Dermis blood vessel endothelial cell (primary cell): Measurements from ENCODE around the gene CEBPB. TPM values are rescaled to one million over a fixed set of nuclear protein-coding genes. Genes with fewer than 3 reads are reported as not detected.

ENCODE experiments used
- DNase-seq: peaks from one replicate; pipeline ENCODE4 v3.0.0; 2010
- total RNA-seq: library from RNA; depleted of rRNA; stranded (reverse); fragments of >200 nt; gene quantifications from 2 replicates; pipeline ENCODE4 v1.2.3, GENCODE V29; 2014

Gene CEBPB
- total RNA-seq, 1 donor from 2014 or later: 29.1 TPM

DNA sequence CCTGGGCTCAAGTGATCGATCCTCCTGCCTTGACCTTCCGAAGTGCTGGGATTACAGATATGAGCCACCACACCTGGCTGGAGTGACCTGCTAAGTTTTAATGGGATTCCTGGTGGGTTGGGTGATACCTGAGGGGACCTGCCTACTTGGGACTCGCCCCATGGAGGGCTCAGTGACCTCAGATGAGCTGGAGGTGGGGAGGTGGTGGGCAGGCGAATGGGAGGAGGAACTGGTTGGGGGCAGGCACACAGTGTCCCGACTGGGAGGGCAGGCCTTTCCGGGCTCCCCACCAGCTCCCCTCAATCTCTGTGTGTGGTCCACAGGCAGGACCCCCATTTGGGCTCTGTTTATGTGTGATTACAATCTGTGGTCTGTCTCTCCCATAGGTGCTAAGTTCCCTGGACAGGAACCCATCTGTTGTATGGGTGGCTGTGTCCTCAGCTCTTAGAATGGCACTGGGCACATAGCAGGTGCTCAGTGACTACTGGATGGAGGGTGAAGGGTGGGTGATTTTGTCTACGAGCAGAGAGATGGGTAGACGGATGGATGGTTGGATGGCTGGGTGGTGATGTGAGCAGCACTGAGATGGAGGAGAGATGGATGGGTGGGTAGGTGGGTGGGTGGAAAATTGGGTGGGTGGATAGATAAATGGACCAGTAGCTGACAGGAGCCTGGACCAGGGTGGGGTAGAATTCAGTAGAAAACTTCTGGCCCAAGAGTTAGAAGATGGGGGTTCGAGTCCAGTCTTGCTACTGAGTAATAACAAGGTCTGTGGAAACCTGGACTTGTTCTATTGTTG lies 23.8 kb downstream of the CEBPB start:
- DNase-seq: no peak

DNA sequence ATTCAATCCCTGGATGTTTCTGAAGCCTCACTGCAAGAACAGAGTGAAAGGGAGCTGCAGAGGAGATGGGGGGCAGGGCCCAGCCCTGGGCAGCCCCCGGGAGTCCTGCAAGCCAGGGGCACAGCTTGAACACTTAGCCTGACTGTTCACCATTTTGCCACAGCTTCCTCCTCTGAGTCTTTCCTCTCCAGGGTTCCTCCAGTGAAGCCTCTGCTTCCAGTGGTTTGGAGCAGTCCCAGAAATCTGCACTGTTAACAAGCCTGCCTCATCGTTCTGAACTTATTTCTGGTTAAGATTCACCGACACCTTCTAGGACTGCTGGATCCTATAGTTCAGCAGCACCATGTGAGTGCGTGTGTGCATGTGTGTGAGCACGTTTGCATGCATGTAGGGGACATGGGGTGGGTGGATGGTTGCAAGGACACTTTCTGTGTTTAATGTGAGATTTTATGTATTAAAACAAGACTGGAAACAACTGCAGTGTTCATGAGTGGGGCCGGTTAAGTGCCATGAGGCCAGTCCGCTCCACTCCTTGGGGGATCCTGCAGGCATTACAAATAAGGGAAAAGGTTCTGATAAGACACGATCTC lies 24.6 kb downstream of the CEBPB start:
- DNase-seq: no peak

GRCh38 chr20:50215926-50216325 lies 25.3 kb downstream of the CEBPB start:
- no peak for DNase-seq

GRCh38 chr20:50216543-50217206 lies 26.0 kb downstream of the CEBPB start:
- DNase-seq: no peak

DNA sequence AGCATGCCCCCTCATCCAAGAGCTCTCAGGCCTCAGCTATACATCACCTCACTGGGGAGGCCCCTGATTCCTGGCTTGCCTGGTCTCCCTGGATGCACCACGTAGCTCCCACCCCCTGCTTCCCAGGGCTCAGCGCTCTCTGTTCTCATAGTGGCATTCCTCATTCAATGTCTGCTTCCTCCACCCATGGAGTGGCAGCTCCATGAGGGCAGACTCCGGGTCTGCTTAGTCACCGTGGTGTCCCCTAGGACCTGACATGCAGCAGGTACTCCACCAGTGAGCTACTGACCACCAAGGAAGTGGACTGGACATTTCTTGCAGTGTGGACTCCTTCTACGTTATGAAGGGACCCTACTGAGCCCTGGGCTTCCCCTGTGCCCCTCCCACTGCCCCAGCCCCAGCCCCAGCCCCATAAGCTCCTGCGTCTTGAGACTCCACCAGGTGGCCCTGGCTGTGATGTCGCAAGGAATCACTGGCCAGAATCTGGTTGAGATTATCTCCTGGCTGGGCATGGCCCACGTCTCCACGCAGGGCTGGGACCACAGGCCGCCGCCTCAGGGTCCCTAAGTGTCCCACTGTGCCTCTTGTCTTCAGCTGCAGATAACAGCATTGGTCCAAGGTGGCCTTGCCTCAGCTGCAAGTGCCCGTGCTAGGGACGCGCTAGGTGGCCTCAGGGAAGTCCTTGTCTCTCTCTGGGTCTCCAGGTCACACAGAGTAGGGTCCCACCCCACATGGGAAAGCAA lies 26.7 kb downstream of the CEBPB start:
- DNase-seq: no peak

DNA sequence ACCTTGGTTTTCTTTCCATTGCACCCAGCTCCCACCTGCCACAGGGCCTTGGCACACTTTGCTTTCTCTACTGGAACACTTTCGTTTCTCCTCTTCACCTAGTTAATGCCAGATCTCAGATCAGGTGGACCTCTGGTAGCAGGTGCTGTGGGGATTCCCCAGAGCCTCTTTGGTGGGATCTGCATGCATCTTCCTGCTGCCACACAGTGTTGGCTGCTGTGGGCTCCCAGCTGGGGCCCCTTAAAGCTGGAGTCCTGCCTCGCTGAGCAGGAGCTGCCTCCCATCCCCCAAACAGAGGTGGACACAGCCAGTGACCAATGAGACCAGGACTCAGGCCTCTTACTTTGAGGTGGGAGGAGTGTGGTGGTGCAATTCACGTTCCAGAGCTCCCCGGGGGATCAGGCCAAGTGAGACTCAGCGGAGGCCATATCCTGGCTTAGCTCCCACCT lies 28.4 kb downstream of the CEBPB start:
- DNase-seq: no peak

DNA sequence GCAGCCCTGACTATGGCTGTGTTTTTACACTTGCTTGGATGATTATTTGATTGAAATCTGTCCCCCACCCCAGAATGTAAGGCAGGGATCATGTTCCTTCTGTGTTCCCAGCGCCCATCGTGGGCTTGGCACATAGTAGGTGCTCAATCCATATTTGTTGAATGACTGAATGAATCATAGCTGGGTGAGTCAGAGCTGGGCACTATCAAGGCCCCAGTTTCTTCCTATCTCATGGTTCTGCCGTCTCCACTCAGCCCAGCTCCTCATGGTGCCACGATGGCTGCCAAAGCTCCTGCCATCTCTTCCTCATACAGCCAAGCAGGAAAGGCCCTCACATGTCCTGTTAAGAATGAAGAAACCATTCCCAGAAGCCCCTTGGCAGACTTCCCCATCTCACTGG lies 29.0 kb downstream of the CEBPB start:
- DNase-seq: no peak

GRCh38 chr20:50220093-50220893 lies 29.7 kb downstream of the CEBPB start:
- no peak for DNase-seq

DNA sequence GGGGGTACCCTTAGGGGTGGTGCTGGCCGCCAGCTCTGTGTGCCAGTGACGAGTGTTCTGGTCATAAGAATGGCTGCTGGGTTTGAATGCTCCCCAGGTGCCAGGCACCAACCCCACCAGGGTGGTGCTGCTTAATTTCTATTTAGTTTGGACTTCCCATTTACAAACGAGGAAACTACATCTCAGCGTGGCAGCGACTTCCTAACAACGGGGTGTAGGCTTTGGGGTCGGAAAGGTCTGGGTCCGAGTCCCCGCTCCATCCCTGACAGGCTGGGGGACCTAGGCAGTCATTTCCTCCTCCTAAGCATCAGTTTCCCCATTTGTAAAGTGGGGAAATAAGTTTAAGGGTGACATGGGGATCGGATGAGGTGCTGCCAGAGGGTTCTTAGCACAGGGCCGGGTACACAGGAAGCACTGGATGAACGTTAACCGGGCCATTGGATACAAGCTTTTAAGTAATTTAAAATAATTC lies 30.3 kb downstream of the CEBPB start:
- no peak for DNase-seq

- DNase-seq: no peak
Measured at GRCh38 chr20:50221501-50222308, 31.1 kb downstream of the CEBPB start.

- DNase-seq: no peak
Measured at GRCh38 chr20:50222309-50223038, 31.8 kb downstream of the CEBPB start.

DNA sequence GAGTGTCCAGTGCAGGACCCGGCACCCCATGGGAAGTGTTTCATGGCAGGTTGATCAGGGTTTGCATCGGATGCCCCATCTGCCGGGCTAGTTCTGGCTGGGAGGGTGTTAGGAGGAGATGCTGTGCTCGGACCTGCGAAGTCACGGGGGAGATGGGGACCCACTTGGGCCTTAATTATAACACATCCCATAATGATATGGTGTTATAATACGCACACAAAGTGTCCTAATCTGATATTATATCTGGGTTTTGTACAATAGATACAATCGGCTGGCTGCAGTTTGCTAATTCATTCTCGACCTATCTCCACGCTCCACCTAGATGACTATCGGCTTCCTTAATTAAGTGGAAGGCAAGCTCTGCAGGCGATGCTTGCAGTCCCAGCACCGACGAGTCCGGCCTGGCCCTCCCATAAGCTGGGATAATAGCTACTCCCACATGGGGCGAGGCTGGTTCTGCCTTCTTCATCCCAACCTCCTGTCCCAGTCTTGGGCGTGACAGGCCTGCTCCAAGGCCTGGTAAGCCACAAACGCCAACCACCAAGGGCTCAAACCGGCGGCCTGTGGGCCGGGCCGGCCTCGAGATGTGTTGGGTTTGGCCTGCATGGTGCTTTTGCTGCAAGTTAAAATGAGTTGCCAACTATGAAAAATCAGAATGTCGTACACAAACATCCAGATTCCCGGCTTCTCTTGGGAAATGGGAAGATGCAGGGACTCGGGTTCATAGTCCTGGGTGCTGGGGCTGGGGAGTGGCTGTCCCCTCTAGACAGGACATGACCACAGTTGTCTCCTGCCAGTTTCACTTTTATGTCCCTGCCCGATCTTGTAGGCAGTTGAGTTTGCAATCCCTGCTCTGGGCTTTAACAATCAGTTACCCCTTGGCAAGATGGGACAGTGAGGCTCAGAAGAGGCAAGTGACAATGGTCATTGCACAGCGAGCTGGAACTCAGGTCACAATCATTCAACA lies 32.7 kb downstream of the CEBPB start:
- no peak for DNase-seq

- no peak for DNase-seq
Measured at GRCh38 chr20:50224052-50224451, 33.4 kb downstream of the CEBPB start.

DNA sequence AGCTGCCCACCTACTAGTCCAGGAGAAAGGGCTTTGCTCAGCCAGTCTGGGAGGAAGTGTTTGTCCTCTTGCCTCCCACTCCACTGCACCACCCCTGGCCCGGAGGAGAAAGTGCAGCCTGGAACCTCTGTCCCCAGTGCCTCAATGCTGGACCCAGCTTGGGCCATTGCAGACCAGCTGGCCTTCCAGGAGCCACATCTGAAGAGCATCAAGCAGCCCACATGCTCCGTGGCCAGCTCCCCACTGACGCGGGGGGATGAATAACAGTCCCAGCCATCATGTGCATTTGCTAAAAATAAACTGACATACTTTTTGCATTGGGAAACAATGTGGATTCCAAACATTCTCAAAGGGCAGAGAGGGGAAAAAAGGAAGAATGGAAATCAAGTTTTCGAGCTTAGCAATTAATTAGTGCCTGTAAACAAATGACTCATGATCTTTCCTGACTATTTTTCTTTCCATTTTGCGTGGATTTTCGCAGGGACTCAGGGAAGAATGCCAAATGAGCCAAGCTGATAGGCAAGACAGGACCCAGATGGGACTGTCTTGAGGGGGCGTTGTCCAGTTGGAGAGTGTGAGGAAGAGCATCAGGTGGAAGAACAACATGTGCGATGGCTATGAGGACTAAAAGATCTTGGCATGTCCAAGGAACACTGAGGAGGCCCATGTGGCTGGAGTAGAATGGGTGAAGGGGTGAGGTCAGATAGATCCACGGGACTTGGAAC lies 34.1 kb downstream of the CEBPB start:
- peak; percentile 46 for DNase-seq

- no peak for DNase-seq
Measured at GRCh38 chr20:50226093-50226974, 35.7 kb downstream of the CEBPB start.

- no peak for DNase-seq
Measured at GRCh38 chr20:50227506-50227905, 36.9 kb downstream of the CEBPB start.

DNA sequence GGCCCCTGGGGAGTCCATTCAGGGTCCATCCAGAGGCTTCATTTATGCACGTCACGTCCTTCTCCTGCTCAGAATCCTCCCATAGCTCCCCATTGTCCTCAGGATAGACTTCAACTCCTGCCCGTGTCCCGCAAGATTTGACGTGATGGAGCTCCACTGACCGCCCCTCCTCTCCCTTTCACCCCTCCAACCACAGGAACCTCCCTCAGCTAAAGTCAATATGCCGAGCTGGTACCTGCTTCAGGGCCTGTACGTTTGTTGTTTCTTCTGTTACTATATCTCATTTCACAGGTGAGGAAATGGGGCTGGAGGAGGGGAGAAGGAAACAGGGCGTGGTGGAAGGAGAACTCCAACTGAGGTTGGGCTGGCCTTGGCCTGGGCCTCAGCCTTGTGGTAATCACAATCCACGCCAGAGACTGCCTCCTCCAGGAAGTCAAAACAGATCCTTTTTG lies 38.6 kb downstream of the CEBPB start:
- no peak for DNase-seq
